ENCODE results near the gene ATP2C2.

Gene ATP2C2

DNA sequence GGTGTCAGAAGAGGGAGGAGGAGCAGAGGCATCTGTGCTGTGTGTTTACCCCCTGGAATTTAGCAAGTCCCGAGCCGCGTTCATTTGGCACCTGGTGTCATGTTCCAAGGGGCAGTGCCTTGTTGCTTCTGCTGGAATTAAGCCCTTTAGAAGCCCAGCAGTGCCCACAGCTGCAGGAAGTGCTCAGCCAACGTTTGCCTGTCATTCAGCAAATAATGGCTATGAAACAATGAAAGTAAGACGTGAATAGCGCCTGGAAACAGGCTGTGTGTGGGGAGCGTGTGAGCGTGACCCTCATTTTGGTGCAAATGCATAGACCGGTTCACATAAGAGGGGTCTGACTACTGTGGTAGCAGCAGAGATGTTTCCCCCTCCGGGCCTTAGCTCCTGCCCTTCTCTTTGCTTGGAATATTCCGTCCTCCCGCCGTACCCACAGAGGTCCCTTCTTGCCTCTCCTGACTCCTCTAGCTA, 5.8 kb upstream of the ATP2C2 start:
- TF ChIP-seq POLR2AphosphoS5 (IDR thresholded peaks at IDR 0.05; ENCODE audit: low read depth, low read length) (no peak), SPI1 (IDR thresholded peaks at IDR 0.05; ENCODE audit: low read depth, low read length) (no peak), POLR2A (IDR thresholded peaks at IDR 0.05; ENCODE audit: low read depth, low read length) (no peak), POU2F2 (IDR thresholded peaks at IDR 0.05; ENCODE audit: low read depth, low read length) (no peak), PAX5 (IDR thresholded peaks at IDR 0.05; ENCODE audit: insufficient read depth, low read length, severe bottlenecking) (no peak), TAF1 (IDR thresholded peaks at IDR 0.05; ENCODE audit: low read depth, low read length) (no peak)
- DNase-seq (ENCODE audit: insufficient read length, low spot score): no peak
- FAIRE-seq: no peak

DNA sequence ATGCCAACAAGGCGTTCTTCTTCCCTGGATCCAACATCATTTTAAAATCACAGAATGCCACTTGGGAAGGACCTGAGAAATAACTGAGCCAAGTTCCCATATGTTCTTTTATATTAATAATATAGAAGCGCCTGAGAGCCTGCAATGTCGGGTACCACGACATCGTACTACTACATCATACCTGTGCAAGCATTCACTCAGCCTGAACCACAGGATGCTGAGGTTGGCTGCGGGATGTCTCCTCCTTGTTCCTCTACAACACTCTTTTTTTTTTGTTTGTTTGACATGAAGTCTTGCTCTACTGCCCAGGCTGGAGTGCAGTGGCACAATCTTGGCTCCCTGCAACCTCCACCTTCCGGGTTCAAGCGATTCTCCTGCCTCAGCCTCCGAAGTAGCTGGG, 2.1 kb upstream of the ATP2C2 start:
- DNase-seq (ENCODE audit: insufficient read length, low spot score) (no peak), FAIRE-seq (no peak)
- no peak for TF ChIP-seq SPI1 (IDR thresholded peaks at IDR 0.05; ENCODE audit: low read depth, low read length)

DNA sequence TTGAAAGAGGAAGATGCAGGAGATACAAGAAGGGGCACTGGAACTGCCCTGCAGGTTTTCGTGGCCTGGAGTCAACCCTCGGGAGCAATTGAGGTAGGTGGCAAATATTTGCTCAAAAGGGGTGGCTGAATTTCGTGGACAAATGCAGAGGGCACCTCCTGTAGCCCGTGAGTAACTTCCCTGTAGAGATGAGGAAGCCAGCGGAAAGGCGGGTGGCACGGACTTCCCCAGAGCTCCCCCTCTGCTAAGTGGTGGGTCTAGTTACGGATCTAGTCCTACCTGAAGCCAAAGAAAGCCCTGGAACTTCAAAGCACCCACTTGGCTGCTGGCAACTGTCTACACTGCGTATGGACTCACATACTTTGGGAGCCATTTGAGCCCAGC, 1.0 kb upstream of the ATP2C2 start:
- FAIRE-seq (no peak), DNase-seq (ENCODE audit: insufficient read length, low spot score) (no peak)
- TF ChIP-seq PAX5 (IDR thresholded peaks at IDR 0.05; ENCODE audit: insufficient read depth, low read length, severe bottlenecking) (no peak), TAF1 (IDR thresholded peaks at IDR 0.05; ENCODE audit: low read depth, low read length) (no peak), POLR2AphosphoS5 (IDR thresholded peaks at IDR 0.05; ENCODE audit: low read depth, low read length) (no peak), POLR2A (IDR thresholded peaks at IDR 0.05; ENCODE audit: low read depth, low read length) (no peak), SPI1 (IDR thresholded peaks at IDR 0.05; ENCODE audit: low read depth, low read length) (no peak), POU2F2 (IDR thresholded peaks at IDR 0.05; ENCODE audit: low read depth, low read length) (no peak)

DNA sequence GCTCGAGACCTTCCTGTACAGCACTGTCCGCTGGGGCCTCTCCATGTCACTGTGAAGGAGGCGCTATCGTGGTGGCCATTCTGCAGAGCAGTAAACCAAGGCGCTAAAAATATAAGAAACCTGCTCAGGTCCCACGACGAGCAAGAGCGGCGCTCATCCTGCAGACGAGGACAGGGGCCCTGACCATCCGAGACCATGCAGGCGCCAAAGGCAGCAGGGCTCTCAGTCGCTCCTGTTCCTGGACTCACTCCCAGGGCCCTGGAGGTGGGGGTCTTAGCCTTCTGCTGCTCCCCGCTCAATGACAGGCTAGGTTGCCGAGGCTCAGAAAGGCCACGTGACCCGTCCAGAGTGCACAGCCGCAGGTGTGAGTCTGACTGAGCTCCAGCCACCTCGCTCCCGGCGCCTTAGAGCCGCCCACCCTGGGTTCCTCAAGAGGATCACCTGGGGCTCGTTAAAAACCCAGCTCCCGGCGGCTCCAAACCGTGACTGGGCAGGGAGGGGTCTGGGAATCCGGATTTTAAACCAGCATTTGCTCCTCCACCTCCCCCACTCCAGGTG, 509 bp upstream of the ATP2C2 start:
- no peak for DNase-seq (ENCODE audit: insufficient read length, low spot score)
- no peak for FAIRE-seq
- TF ChIP-seq TAF1 (IDR thresholded peaks at IDR 0.05; ENCODE audit: low read depth, low read length): no peak
- no peak for TF ChIP-seq PAX5 (IDR thresholded peaks at IDR 0.05; ENCODE audit: insufficient read depth, low read length, severe bottlenecking)
- no peak for TF ChIP-seq POU2F2 (IDR thresholded peaks at IDR 0.05; ENCODE audit: low read depth, low read length)
- no peak for TF ChIP-seq POLR2AphosphoS5 (IDR thresholded peaks at IDR 0.05; ENCODE audit: low read depth, low read length)
- TF ChIP-seq POLR2A (IDR thresholded peaks at IDR 0.05; ENCODE audit: low read depth, low read length): no peak
- TF ChIP-seq SPI1 (IDR thresholded peaks at IDR 0.05; ENCODE audit: low read depth, low read length): no peak

DNA sequence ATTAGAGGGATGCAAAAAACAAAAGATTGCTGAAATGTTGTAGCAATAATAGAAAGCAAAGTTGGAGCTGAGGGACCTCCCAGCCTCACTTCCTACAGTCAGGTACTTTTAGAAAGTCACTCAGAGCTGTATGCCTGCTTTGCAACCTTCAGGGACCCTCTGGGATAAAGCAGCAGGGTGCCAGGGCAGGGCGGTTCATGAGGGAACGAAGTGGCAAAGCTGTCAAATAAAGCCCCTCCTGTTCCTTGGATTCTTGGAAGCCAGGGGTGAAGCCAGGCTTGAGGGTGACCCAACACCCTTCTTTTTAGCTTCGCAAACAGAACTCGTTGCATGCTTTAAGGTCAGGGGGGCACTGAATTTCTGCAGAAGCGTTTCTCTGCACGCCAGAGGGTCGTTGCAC, 767 bp downstream of the ATP2C2 start:
- no peak for TF ChIP-seq SPI1 (IDR thresholded peaks at IDR 0.05; ENCODE audit: low read depth, low read length)
- no peak for TF ChIP-seq PAX5 (IDR thresholded peaks at IDR 0.05; ENCODE audit: insufficient read depth, low read length, severe bottlenecking)
- TF ChIP-seq TAF1 (IDR thresholded peaks at IDR 0.05; ENCODE audit: low read depth, low read length): no peak
- TF ChIP-seq POLR2A (IDR thresholded peaks at IDR 0.05; ENCODE audit: low read depth, low read length): no peak
- TF ChIP-seq POU2F2 (IDR thresholded peaks at IDR 0.05; ENCODE audit: low read depth, low read length): no peak
- TF ChIP-seq POLR2AphosphoS5 (IDR thresholded peaks at IDR 0.05; ENCODE audit: low read depth, low read length): no peak
- no peak for FAIRE-seq
- DNase-seq (ENCODE audit: insufficient read length, low spot score): no peak

DNA sequence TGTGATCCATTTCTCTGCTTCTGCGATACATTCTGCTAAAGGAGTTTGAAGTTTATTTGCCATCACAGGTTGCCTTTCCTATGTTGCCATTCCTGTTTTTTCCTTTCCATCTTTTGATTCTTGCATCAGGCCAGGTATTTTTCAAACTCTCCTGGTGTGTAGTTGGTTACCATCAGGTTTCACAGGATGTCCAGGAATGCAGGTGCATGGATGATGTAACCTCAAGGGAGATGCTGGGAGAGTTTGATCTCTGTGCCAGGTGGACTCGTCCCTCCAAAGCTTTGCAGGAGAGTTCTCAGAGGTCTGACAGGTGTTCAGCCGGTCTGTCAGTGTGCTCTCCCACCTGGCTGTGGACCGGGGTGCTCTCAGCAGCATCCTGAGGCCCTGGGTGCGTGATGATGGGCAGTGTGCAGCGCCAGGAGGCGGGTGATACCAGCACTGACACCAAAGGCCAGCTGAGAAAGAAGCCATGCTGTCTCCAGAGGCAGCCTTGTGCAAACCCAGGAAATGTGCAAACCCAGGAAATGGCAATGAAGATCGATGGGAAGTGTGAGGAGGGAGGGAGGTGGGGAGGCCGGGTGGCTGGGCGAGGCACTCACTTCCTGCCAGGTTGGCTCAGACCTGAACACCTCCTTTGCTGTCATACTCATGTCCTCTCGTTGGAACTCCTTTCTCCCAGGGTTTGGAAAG, 1.7 kb downstream of the ATP2C2 start:
- FAIRE-seq (no peak), DNase-seq (ENCODE audit: insufficient read length, low spot score) (no peak)

DNA sequence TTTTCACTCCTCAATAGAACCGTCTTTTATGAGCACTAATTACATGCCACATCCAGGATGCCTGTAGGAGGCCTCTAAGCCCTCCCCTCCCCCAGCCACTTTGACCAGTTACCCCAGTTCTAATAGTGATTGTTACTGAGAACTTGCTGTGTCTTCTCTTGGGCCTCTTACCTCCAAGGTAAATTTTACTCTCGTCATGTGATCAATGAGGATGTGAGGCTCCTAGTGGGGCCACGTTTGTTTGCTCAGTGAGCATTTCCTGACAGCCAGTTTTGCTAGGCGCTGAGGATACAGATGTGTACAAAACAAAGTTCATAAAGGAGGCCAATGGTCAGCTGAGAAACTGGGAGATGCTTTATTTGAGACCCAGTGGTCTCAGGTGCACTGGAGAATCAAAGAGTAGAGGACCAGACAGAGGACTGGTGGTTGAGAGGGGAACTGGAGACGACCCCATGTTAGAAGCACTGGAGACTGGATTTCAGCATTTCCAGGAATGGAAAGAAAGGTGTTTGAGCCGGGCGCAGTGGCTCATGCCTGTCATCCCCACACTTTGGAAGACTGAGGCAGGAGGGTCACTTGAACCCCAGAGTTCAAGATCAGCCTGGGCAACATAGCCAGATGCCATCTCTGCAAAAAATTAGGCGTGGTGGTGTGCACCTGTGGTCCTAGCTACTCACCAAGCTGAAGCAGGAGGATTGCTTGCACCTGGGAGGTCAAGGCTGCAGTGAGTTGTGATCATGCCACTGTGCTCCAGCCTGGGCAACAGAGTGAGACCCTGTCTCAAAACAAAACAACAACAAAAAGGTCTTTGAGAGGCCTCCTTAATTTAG, 2.6 kb downstream of the ATP2C2 start:
- no peak for TF ChIP-seq POU2F2 (IDR thresholded peaks at IDR 0.05; ENCODE audit: low read depth, low read length)
- FAIRE-seq (no peak), DNase-seq (ENCODE audit: insufficient read length, low spot score) (no peak)

More for the DNA sequence above, 1.7 kb downstream of the ATP2C2 start:
- TF ChIP-seq POLR2A (IDR thresholded peaks at IDR 0.05; ENCODE audit: low read depth, low read length): no peak
- no peak for TF ChIP-seq TAF1 (IDR thresholded peaks at IDR 0.05; ENCODE audit: low read depth, low read length)
- no peak for TF ChIP-seq POU2F2 (IDR thresholded peaks at IDR 0.05; ENCODE audit: low read depth, low read length)
- no peak for TF ChIP-seq PAX5 (IDR thresholded peaks at IDR 0.05; ENCODE audit: insufficient read depth, low read length, severe bottlenecking)
- no peak for TF ChIP-seq POLR2AphosphoS5 (IDR thresholded peaks at IDR 0.05; ENCODE audit: low read depth, low read length)
- no peak for TF ChIP-seq SPI1 (IDR thresholded peaks at IDR 0.05; ENCODE audit: low read depth, low read length)

DNA sequence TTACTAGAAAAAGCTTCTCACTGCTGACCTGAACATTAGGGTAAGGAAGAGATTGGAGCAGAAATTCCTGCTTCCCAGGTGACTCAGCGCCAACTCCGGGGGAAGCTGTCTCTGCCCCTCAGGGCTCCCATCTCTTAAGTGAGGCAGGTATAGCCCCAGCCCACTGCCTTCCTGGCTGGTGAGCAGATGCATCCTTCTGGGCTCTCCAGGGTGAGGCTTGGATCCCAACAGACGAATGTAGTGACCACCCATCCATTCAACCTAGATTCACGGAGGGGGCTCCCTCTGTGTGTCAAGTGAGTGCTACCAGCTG, 3.2 kb downstream of the ATP2C2 start:
- FAIRE-seq (no peak), DNase-seq (ENCODE audit: insufficient read length, low spot score) (no peak)
- no peak for TF ChIP-seq POLR2AphosphoS5 (IDR thresholded peaks at IDR 0.05; ENCODE audit: low read depth, low read length)
- TF ChIP-seq SPI1 (IDR thresholded peaks at IDR 0.05; ENCODE audit: low read depth, low read length): no peak
- no peak for TF ChIP-seq TAF1 (IDR thresholded peaks at IDR 0.05; ENCODE audit: low read depth, low read length)
- TF ChIP-seq PAX5 (IDR thresholded peaks at IDR 0.05; ENCODE audit: insufficient read depth, low read length, severe bottlenecking): no peak
- no peak for TF ChIP-seq POU2F2 (IDR thresholded peaks at IDR 0.05; ENCODE audit: low read depth, low read length)
- no peak for TF ChIP-seq POLR2A (IDR thresholded peaks at IDR 0.05; ENCODE audit: low read depth, low read length)

DNA sequence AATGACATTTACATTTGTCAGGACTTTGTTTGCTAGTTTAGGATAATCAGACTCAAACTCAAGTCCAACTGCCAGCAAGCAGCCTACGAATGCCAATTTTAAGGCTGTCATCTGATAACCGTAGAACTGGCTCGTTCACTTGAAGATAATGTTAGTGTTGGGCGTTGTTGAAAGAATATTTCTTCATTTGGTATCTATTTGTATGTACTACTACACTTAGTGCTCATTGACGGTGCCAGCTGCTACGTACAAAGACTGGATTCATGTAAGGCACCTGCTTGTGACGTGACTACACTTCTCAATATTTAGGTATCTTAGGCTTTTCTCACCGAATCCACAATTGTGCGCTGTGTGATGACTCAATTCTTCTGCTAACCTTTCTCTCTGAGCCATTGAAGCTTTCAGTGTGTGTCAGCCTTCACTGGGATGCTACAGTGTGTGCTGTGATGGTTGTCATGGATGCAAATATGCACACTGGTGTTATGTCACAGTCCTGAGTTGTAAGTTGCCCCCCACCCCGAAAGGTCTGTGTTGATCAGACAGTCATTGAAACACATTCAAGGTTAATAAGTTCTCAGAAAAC, 5.7 kb downstream of the ATP2C2 start:
- TF ChIP-seq POLR2A (IDR thresholded peaks at IDR 0.05; ENCODE audit: low read depth, low read length) (no peak), POU2F2 (IDR thresholded peaks at IDR 0.05; ENCODE audit: low read depth, low read length) (no peak), TAF1 (IDR thresholded peaks at IDR 0.05; ENCODE audit: low read depth, low read length) (no peak), POLR2AphosphoS5 (IDR thresholded peaks at IDR 0.05; ENCODE audit: low read depth, low read length) (no peak), SPI1 (IDR thresholded peaks at IDR 0.05; ENCODE audit: low read depth, low read length) (no peak), PAX5 (IDR thresholded peaks at IDR 0.05; ENCODE audit: insufficient read depth, low read length, severe bottlenecking) (no peak)
- no peak for DNase-seq (ENCODE audit: insufficient read length, low spot score)
- no peak for FAIRE-seq
